ENCODE results near the gene PIK3CA.

GRCh38 chr3:179224584-179224983, 76.4 kb downstream of the PIK3CA start:
- TF ChIP-seq, protein P1, sequence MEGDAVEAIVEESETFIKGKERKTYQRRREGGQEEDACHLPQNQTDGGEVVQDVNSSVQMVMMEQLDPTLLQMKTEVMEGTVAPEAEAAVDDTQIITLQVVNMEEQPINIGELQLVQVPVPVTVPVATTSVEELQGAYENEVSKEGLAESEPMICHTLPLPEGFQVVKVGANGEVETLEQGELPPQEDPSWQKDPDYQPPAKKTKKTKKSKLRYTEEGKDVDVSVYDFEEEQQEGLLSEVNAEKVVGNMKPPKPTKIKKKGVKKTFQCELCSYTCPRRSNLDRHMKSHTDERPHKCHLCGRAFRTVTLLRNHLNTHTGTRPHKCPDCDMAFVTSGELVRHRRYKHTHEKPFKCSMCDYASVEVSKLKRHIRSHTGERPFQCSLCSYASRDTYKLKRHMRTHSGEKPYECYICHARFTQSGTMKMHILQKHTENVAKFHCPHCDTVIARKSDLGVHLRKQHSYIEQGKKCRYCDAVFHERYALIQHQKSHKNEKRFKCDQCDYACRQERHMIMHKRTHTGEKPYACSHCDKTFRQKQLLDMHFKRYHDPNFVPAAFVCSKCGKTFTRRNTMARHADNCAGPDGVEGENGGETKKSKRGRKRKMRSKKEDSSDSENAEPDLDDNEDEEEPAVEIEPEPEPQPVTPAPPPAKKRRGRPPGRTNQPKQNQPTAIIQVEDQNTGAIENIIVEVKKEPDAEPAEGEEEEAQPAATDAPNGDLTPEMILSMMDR (IDR thresholded peaks at IDR 0.05), result no peak
- TF ChIP-seq POLR2A (IDR thresholded peaks at IDR 0.05), result no peak

All from testis (tissue), 2 donors.